HG03108 (cell line): ENCODE data around the gene PLD5.
"Not testable (repeated sequence)": the region's sequence is repeated elsewhere in the genome, so short reads cannot be mapped to it uniquely, and the experiment has no call there.

ENCODE experiments used
- ATAC-seq: cut with Tn5 transposase; IDR thresholded peaks from one replicate; pipeline ENCODE4 v1.9.1; 2021; ENCODE audit warnings: moderate library complexity; ENCODE audit not compliant: unreplicated experiment

PLD5 gene

DNA sequence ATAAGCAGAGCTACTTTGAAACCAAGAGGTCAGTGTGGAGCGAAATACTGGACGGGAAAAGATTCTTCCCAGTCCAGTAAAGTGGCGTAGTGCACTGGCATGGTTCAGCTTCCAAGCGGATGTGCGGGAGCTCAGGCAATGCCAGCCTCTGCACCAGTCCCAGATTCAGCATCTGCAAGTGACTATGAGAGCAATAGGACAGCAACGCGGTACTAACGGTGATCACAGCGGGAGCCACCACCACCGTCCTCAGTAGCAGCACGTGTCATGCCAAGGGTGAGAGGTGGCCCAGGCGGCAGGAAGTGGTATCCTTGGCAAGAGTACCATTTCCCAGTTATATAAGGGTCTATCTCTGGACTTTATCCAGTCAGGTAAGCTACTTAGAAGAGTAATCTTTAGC, 17.8 kb downstream of the PLD5 start:
- ATAC-seq = no peak

DNA sequence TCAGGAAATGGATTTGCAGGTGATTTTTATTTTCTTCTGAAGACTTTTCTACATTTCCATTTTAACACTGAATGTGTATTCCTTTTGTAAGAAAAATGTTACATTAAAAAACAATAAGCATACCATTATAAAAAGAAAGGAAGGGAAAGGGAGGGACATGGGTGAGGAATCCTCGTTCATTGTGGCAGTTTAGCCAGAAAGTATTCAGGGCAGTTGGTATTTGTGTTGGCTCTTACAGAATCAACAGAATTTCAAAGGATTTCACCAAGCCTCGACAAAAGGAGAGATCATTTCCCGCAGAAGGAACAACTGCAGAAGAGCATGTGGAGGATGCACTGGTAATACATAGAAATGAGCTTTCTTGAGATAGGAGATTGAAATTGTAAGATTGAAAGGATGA, 35.0 kb downstream of the PLD5 start:
- ATAC-seq = no peak

DNA sequence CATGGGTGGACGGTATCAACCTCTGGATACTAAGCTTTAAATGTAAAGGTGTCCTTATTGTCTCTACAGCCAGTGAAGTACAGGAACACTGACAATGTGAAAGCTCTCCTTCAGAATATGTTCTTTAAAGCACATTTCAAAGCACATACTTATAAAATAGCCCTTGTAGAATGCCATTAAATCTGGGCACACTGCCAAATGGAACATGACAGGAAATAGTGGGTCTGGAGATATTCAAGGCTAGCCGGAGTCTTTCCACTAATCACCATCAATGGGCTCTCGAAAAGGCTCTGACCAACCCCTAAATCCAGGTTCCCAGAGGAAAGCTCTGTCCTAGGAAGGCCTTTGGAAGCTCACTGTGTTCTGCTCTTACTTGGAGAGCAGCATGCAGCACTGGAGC, 46.6 kb downstream of the PLD5 start:
- no peak for ATAC-seq

DNA sequence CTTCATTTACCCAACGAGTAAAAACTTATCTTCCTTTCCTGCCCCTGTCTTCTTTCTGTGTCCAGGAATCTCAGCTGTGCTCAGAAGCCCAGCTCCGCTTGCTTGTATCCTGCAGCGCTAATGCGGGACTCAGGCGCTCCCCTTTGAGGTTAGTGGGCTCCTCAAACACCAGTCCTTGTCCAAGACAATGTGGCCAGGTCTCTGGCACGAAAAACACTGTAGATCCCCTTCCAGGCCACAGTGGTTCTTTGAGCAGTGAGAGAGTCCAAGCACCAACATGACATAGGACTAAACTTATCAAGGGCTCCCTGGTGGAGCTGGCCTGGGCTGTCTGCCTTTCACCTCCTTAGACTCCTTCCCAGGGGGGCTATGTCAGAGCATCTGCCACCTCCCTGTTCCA, 53.7 kb downstream of the PLD5 start:
- ATAC-seq = no peak

DNA sequence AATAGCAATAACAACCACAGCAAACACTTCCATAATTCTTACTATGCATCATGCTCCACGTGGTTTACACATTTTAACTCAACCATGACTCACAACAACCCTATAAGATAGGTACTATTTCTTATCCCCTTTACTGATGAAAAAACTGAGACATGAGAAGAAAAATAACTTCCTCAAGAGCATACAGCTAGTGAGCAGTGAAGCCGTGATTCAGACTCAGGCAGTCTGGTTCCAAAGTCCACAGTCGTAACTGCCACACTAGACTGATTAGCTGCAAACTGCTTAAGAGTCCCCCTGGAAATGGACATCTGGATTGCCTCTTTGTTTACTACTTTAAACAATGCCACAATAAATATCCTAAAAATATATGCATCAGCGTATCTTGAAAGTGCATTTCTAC, 55.7 kb downstream of the PLD5 start:
- ATAC-seq = no peak

DNA sequence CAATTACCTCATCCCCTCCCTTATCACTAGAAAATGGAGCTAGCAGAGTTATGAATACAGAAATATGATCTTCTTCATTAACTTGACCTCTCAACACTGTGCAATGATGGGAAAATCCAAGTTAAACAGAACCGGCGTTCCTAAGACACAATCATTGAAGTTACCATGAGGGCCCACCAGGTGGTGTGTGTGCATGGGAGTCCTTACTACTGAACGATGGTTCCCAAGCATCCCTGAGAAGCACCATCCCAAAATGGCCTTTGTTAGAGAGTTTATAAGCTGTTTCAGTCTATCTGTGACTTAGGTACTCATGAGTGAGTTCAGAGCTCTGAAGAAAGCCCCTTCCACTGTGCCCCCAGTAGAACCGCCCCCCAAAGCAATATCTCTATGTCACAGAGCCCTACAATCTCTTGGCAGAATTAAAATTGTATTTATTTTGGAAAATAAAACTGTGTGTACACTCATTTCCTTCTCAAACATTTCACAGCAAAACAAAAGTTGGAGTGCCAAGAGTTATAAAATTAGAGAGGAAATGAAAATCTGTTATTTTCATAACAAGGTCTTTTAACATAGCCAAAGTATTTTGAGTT, 56.8 kb downstream of the PLD5 start:
- ATAC-seq = no peak

DNA sequence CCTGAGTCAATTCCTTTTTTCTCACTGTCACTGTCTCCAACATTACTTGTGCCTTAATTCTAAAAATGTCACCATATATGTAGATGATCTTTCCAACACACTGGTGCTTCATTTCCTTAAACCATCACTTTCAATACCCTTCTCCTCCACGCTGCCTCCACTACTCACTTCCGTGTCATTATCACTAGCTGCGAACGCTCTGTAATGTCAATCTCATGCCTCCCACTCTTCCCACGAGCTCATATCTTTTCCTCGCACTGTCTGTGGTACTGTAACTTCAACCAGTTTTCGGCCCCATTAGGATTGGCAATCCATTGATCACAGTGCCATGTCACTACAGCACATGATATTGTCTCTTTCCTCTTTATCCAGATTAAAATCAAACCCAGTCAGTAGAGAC, 61.6 kb downstream of the PLD5 start:
- ATAC-seq = no peak

DNA sequence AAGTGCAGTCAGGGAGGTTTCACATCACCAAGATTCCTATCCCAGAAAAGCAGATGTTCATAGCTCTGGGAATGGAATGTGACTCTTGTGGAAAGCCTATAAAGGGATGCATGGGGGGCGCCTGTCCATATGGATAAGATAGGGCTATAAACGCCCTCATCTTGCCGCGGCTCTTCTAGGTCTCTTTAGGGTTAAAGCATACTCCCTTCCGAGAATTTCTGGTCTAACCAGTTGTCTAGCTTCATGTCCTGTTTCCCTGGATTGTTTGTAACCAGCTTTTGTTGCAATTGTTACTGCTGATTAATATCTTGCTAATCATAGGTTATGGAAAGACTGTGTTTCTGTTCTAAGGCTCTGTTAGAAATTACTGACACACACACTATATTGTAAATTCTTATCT, 64.8 kb downstream of the PLD5 start:
- not testable (repeated sequence) for ATAC-seq

DNA sequence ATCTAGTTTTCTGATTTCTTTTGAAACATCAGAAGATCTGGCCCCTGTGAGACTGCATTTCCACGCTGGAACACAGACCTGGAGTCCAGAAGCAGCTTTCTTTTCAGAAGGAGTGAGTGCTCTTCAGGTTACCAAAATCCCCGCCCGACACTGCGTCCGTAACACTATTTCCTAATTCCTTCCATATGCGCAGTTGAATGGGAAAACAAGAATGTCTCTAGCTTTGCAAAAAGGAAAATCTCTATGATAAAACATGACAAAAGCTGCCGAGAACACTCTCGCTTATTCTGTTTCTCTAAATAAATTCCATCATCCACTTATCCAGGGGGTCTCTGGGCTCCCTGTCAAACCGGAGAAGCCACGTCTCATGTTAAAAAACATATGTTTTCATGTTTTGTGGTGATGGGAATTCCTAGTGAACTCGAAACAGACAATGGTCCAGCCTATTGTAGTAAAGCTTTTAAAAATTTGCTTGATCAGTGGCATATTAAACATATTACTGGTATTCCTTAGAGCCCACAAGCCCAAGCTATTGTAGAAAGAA, 67.7 kb downstream of the PLD5 start:
- ATAC-seq = no peak

DNA sequence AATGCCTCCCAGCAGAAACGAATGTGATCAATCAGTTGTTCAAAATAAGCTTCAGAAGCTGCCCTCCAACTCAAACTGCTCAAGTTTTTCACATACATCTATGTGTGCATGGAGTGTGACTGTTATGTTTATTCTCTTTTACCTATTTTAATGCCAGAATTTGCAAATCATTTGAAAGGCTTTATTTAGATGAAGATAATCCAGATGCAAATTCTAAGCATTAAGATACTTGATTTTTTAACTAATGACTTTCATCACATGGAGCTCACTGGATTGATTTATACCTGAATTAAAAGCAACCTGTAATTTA, 69.5 kb downstream of the PLD5 start:
- ATAC-seq = no peak

DNA sequence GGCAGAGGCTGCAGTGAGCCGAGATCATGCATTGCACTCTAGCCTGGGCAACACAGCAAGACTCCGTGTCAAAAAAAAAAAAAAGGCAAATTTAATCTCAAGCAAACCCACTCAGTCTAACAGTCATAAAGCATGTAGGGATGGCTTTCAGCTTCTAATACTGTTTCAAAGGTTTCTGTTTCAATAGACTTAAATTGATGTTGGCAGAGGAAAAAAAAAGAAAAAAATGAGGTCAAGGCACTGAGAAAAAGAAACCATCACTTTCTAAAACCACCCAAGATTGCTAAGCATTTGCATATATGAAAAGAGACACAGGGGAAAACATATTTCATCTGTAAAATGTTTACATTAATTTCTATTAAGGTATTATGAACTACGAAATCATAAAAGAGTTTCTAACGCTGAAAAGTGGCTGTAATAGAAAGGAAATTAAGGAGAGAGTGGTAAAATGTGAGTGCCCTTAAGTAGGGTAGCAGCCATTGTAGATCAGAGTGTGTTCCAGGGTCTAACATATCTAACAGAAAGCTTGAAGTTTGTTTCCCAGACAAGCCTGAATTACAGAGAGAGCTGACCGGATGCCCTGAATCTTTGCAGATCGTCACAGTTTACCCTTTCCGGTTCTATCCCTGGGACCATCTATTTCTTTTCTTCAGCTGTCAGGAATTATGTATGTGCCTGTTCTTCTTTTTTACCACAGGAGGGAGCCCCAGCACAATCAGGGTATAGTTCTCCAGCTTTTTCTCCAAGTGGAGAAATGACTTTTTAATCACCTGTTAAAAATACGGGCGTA, 70.0 kb downstream of the PLD5 start:
- no peak for ATAC-seq

DNA sequence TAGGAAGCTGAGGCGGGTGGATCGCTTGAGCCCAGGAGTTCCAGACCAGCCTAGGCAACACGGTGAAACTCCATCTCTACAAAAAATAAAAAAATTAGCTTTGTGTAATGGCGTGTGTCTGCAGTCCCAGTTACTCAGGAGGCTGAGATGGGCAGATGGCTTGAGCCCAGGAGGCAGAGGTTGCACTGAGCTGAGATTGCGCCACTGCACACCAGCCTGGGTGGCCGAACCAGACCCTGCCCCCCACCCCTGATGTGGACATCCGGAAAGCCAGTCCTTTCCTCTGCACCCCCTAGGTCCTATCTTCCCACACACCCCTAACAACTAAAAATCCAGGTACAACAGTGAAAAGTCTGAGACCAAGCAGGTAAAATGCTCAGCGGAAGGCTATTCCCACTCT, 71.9 kb downstream of the PLD5 start:
- no peak for ATAC-seq

DNA sequence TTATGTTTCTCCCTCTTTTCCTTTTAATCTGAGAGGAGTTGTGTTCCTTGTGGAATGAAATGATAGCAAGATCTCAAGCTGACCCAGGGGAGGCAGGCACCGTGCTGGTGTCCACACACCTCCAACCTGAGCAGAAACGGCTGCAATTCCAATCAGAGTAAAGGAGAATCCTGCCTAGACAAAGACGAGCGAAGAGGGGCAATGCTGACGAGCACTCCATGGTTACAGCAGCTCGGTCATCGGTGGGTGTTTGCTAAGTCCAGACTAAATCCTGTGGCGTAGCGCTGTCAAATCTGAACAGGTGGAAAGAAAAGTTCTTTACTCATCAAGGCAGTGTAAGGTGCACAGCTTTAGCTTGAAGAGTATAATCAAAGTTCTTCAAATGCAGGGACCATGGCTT, 74.8 kb downstream of the PLD5 start:
- ATAC-seq = no peak

DNA sequence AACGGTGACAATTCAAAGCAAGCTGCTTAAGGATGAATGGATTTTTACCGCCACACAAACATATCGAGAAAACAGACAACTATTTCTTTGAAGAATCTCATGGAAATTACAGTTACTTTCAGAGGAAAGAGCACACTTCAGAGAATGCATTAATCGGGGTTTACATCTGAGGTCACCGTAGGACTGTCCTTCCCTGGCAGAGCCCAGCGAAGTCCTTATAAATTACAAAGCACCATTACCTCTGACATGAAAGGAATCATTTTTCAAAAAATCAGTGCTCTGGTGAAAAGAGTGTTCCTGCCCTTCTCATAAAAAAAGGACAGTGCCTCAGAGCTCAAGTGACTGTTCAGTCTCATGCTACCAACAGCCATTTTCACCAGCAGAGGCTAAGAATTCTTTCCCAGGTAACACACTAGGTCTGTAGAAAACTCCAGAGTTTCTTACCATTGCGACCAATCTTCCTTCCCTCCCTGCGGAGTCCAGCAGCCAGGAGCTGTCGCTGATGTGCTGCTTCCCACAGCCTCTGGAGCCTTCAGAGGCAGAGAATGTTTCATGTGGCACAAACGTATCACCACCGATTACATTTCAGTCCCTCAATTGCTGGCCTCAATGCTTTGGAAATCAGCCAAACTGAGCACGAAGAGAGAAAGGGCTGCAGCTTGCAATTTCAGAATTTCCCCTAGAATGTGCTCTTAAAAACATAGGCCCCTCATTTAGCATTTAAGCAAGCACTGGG, 75.4 kb downstream of the PLD5 start:
- no peak for ATAC-seq

DNA sequence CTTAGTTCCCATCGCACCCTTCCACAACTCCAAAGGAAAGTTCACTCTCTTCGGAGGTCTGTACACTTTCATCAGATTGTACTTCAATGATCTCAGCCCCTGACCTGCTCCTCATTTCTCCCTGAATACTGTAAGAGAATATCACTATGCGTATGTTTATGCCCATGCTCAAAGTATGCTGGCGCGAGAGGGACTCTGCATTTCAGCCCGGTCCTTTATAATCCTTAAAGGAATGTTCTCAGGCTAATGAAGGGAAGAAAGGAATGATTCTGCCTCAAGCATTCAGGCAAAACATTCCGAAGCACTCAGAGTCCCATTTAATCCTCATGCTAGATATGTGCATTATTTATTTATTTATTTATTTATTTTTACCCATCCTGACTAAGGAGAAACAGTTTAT, 76.8 kb downstream of the PLD5 start:
- no peak for ATAC-seq

DNA sequence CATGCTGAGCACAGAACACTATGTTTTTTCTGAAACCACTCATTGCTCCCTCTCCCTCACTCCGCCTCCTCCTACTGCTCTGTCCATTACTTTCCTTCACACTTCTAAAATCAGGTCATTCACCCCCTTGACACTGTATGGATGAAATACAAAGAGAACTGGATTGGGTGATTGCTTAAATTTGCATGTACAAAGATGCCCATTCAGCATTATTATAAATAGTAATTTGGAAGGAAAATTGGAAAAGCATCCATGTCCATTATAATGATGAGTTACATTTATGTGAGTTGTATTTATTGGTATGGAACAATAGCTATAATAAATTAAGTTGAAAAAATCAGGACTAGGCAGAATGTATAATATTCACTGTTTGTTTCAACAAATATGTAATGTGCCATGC, 83.7 kb downstream of the PLD5 start:
- ATAC-seq = no peak

DNA sequence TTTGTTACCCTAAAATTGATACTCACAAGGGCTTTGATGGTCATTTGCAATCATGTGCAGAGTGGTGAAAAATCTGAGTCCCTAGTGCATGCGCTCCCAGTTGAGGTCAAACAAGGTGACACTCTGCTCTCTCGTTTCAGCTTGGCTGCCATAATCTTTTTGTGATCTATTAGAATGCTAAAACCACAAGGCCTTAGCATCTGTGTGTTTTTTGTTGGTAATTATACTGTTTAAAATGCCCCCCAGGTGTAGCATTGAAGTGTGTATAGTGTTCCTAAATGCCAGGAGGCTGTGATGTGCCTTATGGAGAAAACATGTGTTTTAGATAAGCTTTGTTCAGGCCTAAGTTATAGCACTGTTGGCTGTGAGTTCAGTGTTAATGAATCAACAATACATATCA, 89.3 kb downstream of the PLD5 start:
- ATAC-seq = no peak

DNA sequence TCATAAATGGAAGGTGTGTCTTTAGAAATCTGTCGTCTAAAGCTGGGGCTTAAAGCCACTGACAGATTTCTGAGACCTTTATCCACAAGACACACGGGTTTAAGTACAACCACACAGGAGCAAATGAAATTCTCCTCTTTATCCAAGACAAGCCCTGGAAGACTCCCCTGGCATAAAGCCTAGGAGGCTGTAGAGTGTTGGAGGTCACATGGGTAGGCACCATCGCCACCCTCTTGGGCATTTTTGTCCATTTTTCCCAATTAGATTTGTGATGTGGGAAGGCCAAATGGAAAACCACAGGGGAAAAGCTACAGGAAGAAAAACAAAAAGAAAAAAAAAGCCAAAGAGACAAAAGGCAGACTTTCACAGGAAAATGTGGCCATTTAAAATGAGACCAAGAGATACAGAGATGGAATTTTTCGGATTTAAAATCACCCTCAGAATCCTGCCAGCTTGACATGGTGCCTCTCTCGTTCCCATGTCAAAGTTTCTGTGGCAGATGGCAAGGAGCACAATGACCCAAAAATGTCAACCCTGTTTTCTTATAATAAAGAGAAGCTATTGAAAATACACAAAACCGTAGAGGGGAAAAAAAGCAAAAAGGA, 91.9 kb downstream of the PLD5 start:
- no peak for ATAC-seq

DNA sequence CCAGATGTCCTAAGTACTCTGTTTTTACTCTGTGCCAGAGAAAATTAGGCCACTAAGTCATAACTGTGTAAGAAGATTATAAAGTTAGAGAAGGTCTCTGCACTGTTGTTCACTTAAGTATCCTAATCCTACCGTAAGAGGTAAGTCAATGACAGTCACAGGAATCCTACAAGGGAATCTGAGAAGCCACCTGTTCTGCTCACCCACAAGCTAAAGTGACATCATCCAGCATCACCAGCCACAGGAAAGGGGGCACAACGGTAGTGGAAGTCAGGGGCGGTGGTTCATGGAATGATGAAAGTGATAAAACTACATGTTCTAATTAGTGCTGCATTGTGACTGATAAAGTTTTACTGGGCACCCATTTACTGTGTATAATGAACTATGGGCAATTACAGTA, 92.7 kb downstream of the PLD5 start:
- no peak for ATAC-seq

DNA sequence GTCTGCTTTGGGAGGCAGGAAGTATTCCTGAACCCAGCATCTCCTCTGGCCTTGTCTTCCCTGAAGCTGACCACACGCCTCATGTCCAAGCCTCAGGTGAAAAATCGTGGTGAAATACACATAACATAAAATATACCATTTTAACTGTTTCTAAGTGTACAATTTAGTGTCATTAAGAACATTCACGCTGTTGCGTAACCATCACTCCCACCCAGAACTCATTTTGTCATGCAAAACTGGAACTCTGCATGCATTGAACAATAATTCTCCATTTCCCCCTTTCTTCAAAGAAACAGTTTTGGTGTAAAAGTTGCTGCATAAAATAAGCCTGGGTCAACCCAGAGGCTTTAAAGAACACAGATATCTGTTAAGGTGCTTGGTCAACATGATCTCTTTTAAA, 93.5 kb downstream of the PLD5 start:
- ATAC-seq = no peak

DNA sequence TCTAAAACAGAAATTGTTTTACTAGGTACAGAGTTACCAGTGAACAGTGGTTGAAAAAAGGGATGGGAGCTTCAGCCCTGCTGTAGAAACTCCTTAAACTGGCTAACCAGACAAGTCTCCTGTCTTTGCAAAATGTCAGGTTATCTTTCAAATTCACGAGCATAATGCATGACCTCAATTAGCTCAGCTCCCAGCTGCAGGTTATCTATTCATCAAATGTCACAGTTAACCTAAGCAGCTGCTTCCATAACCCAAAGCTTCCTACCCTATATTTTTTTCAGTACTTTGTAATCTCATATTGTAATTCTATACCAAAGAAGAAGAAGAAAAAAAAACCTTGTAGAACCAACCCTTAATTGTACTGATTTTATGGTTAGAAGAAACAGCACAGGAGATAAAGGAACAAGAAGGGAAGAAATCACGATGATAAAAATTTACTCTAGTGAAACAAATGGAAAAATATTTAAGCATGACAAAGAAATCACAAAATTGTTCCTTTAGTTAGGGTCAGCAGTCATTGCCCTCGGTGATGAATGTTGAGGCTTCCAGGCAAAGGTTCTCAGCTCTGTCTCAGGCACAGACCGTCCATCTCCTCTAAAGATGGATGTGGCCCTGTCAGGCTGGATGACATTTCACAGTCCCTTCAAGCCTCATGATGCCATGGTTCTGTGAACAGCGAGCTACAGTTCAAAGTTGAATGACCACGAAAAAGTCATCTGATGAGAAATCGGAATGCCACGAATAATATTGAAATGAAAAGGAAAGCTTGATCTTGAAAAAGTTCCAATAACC, 95.9 kb downstream of the PLD5 start:
- no peak for ATAC-seq
